ENCODE results near the gene LEKR1.

DNA sequence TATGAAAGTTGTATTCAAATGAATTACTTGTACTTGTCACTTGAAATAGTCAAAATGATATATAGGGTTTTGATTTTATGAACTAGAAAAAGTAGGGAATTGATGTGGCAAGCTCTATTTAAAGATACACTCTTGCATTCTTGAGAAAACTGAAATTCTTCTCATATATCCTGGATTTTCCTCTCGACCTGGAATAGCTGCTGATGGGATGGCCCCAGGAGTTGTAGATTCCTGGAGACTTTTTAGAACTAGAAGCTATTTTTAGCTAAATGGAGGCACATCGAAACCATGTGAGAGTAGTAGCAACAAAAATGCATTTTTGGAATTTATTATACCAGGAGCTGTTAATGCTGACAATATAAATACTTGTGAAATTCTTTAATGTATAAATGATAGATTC, 125.9 kb downstream of the LEKR1 start:
- TF ChIP-seq, protein P1, sequence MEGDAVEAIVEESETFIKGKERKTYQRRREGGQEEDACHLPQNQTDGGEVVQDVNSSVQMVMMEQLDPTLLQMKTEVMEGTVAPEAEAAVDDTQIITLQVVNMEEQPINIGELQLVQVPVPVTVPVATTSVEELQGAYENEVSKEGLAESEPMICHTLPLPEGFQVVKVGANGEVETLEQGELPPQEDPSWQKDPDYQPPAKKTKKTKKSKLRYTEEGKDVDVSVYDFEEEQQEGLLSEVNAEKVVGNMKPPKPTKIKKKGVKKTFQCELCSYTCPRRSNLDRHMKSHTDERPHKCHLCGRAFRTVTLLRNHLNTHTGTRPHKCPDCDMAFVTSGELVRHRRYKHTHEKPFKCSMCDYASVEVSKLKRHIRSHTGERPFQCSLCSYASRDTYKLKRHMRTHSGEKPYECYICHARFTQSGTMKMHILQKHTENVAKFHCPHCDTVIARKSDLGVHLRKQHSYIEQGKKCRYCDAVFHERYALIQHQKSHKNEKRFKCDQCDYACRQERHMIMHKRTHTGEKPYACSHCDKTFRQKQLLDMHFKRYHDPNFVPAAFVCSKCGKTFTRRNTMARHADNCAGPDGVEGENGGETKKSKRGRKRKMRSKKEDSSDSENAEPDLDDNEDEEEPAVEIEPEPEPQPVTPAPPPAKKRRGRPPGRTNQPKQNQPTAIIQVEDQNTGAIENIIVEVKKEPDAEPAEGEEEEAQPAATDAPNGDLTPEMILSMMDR (IDR thresholded peaks at IDR 0.05), result no peak
- no peak for TF ChIP-seq POLR2A (IDR thresholded peaks at IDR 0.05)
